Stomach smooth muscle (tissue), 2 donors: Measurements from ENCODE around the gene GBA2.

Experiments used
- H3K27ac ChIP-seq: one replicate; pipeline ENCODE4 v1.7.0; 2013; ENCODE audit warnings: mild to moderate bottlenecking, low read length, inconsistent platforms
- H3K27me3 ChIP-seq, 2 donors: one replicate each; pipeline ENCODE4 v1.7.0; 2013; ENCODE audit warnings: low read length in 2 of 2; ENCODE audit not compliant: insufficient read depth in 2 of 2, control insufficient read depth in 1 of 2
- H3K36me3 ChIP-seq, 2 donors: one replicate each; pipeline ENCODE4 v1.7.0; 2013; ENCODE audit warnings: low read length in 2 of 2; ENCODE audit not compliant: control insufficient read depth in 2 of 2, insufficient read depth in 2 of 2
- H3K4me1 ChIP-seq: one replicate; pipeline ENCODE4 v1.7.0; 2013; ENCODE audit warnings: low read length; ENCODE audit not compliant: control insufficient read depth, insufficient read depth
- H3K4me3 ChIP-seq, 2 donors: one replicate each; pipeline ENCODE4 v1.7.0; 2013; ENCODE audit warnings: low read length in 2 of 2
- H3K9ac ChIP-seq, 2 donors: one replicate each; pipeline ENCODE4 v1.7.0; 2013; ENCODE audit warnings: low read length in 2 of 2, mild to moderate bottlenecking in 1 of 2
- H3K9me3 ChIP-seq, 2 donors: one replicate each; pipeline ENCODE4 v1.7.0; 2013; ENCODE audit warnings: low read length in 2 of 2; ENCODE audit not compliant: control insufficient read depth in 2 of 2
- donor health status: healthy.
- donor health status: Pancreatic carcinoma.

The GBA2 gene

DNA sequence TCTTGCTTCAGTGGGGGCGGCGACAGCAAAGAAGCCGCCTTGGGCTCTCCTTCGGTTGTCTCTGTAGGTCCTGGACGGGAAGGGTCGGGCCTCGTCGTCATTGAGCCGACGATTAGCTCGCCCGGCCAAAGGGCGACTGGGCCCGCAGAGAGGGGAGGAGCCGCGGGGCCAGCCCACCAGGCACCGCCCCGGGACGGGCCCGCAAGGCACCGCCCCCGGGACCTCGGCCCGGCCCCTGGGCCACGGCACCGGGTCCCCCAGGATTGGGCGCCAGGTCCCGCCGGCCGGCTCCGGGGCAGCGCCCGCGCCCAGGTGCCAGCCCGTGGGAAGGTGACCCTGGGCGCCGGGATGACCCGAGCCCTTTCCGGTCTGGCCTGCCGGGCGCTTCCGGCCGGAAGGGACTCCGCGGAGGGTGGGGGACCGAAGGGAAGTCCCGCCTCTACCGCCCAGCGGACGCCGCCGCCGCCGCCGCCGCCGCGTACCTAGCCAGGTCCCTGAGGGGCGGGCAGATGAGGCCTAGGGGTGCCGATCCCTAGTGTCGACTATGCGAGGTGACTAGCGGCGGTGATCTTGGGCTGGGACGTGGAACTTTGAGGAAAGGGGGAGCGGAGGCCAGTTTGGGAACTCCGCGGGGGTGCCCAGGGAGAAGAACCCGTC lies at the start of gene GBA2, which contains the start of gene RGP1:
TSS of gene GBA2 (minus strand) at position 371 of the 657 bp plus-strand sequence. CDS start 524 bp downstream, outside the sequence.
TSS of gene RGP1 (plus strand) at position 430 of the 657 bp plus-strand sequence. CDS start 469 bp downstream, outside the sequence.
- peaks cover 40 to 42% of the 10 kb centered on the region in 2 donors for H3K36me3 ChIP-seq
- H3K4me3 ChIP-seq = peak within 1 kb of the TSS; percentile 97 to 100
- peaks cover 39% of the 10 kb centered on the region for H3K4me1 ChIP-seq

DNA sequence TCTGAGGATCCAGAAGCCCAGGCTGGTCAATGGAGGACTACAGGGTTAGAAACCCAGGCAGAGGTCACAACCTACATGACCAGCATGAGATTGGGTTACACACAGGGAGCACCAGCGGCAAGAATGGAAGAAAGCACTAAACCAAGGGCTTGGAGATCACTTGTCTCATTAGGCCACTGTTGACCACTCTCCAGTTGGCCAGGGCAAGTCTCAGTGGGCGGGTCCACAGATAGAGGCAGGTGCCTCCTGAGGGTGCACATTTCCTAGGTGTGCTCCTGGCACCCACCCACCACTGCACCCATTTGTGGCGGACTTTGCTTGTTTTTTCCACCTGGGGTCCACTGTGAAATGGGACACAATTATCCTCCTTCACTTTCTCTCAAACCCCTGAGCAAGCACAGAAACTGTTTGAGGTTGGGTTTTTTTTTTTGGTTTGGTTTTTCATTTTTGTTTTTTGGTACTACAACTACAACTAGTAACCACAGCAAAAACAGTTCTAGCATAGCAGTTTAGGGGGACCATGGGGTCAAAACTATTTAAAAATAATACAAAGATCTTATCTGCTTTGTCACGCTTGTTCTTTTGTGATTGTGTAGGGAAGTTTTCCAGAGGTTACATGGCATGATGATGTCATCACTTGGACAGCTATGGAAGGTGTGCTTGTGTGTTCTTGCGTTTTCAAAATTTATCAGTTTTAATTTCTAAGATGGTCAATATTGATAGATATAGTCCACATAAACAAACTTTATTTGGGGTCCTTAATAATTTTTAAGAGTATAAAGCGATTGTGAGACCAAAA lies 48.5 kb upstream of the GBA2 start:
- H3K9me3 ChIP-seq = no peaks in the 10 kb centered on the region
- H3K4me3 ChIP-seq = no peak overlapping the region
- peaks cover 18 to 24% of the 10 kb centered on the region in 2 donors for H3K36me3 ChIP-seq
- no peak overlapping the region for H3K27ac ChIP-seq
- H3K27me3 ChIP-seq = no peaks in the 10 kb centered on the region
- H3K4me1 ChIP-seq = peaks cover 26% of the 10 kb centered on the region
- H3K9ac ChIP-seq = no peak overlapping the region

More for the DNA sequence above, at the start of gene GBA2, which contains the start of gene RGP1:
- no peaks in the 10 kb centered on the region for H3K9me3 ChIP-seq
- no peaks in the 10 kb centered on the region for H3K27me3 ChIP-seq
- peak within 1 kb of the TSS; percentile 82 for H3K27ac ChIP-seq
- peak within 1 kb of the TSS; percentile 93 to 96 for H3K9ac ChIP-seq

DNA sequence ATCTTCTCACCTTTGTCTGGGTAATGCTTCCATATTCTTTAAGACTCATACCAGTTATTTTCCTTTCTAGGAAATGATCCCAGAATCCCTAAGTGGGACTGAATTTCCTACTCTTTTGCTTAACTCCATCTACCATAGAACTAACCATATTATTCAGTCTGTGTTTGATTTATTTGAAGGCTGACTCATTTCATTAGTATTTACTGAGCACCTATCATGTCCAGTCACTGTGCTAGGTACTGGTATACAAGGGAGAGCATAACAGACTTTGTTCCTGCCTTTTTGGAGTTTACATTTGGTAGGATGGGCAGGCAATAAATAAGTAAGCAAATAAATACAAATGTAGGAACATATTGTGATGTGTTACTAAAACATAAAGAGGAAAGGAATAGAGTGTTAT lies 46.7 kb upstream of the GBA2 start:
- no peaks in the 10 kb centered on the region for H3K9me3 ChIP-seq
- no peak overlapping the region for H3K9ac ChIP-seq
- H3K27me3 ChIP-seq = no peaks in the 10 kb centered on the region
- H3K4me1 ChIP-seq = peaks cover 36% of the 10 kb centered on the region
- no peak overlapping the region for H3K4me3 ChIP-seq
- H3K36me3 ChIP-seq = peaks cover 5 to 11% of the 10 kb centered on the region in 2 donors
- H3K27ac ChIP-seq = no peak overlapping the region

DNA sequence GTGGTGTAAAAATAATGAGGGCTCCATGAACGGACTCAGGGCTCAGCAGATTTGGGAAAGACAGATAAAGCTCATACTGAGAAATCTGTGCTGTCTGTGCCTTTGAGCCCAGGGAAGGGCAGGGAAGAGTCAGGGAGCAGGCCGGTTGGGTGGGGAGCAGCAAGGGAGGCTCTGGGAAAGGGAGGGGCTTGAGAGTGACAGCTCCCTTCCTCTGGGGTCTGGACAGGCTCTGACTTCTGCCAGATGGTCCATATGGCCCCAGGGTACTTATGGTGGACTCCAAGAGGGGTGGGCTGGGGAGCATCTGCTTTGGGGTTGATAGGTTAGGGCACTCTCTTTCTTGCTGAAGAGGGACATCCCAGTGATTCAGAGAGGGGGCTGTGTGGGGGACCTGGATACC lies 44.4 kb upstream of the GBA2 start:
- Histone ChIP-seq H3K9ac (peak overlapping the region; percentile 16 to 55), H3K27ac (peak overlapping the region; percentile 37)

DNA sequence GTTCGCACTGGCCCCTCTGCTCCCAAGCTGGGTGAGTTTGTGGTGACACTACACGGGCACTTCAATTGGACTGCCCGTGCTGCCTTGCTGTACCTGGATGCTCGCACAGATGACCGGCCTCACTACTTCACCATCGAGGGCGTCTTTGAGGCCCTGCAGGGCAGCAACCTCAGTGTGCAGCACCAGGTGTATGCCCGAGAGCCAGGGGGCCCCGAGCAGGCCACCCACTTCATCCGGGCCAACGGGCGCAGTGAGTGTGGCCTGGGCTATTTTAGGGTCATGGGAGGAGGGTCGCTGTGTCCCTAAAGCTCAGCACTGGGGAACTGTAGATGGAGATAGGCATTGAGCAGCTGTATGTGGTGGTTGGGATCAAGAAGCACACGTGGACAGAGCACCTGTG lies 43.8 kb upstream of the GBA2 start:
- H3K9me3 ChIP-seq = no peaks in the 10 kb centered on the region
- peak overlapping the region; percentile 3 to 78 for H3K4me3 ChIP-seq
- no peaks in the 10 kb centered on the region for H3K27me3 ChIP-seq
- no peak overlapping the region for H3K27ac ChIP-seq
- no peaks in the 10 kb centered on the region for H3K36me3 ChIP-seq
- H3K9ac ChIP-seq = peak overlapping the region in 1 of 2 donors; percentile 16
- H3K4me1 ChIP-seq = peaks cover 40% of the 10 kb centered on the region

More for the DNA sequence above, 44.4 kb upstream of the GBA2 start:
- H3K36me3 ChIP-seq = no peaks in the 10 kb centered on the region
- no peaks in the 10 kb centered on the region for H3K27me3 ChIP-seq
- peaks cover 40% of the 10 kb centered on the region for H3K4me1 ChIP-seq
- peak overlapping the region in 1 of 2 donors; percentile 78 for H3K4me3 ChIP-seq
- H3K9me3 ChIP-seq = no peaks in the 10 kb centered on the region

DNA sequence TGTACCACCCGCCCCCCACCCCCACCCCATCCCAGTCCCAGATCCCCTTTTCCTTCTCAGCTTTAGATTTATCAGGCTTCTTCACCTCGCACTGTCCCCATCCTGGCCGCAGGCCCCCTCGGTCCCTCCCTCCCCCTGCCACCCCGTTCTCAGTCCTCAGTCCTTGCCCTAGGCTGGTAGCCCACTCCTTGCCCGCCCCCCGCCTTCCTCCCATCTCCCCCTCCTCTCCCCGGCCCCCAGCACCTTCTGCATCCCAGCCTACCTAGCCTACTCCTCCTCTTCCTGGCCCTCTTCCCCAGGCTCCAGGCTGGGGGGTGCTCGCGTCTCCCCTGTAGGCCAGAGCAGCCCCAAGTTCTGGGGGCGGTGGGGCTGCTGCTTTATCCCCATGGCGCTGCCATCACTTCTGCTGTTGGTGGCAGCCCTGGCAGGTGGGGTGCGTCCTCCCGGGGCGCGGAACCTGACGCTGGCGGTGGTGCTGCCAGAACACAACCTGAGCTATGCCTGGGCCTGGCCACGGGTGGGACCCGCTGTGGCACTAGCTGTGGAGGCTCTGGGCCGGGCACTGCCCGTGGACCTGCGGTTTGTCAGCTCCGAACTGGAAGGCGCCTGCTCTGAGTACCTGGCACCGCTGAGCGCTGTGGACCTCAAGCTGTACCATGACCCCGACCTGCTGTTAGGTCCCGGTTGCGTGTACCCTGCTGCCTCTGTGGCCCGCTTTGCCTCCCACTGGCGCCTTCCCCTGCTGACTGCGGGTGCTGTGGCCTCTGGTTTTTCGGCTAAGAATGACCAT lies 43.2 kb upstream of the GBA2 start:
- H3K27me3 ChIP-seq = no peaks in the 10 kb centered on the region
- H3K27ac ChIP-seq = no peak overlapping the region
- H3K9ac ChIP-seq = peak overlapping the region; percentile 21 to 29
- H3K9me3 ChIP-seq = no peaks in the 10 kb centered on the region
- peak overlapping the region; percentile 62 to 78 for H3K4me3 ChIP-seq
- peaks cover 0 to 2% of the 10 kb centered on the region in 2 donors for H3K36me3 ChIP-seq
- peaks cover 40% of the 10 kb centered on the region for H3K4me1 ChIP-seq

DNA sequence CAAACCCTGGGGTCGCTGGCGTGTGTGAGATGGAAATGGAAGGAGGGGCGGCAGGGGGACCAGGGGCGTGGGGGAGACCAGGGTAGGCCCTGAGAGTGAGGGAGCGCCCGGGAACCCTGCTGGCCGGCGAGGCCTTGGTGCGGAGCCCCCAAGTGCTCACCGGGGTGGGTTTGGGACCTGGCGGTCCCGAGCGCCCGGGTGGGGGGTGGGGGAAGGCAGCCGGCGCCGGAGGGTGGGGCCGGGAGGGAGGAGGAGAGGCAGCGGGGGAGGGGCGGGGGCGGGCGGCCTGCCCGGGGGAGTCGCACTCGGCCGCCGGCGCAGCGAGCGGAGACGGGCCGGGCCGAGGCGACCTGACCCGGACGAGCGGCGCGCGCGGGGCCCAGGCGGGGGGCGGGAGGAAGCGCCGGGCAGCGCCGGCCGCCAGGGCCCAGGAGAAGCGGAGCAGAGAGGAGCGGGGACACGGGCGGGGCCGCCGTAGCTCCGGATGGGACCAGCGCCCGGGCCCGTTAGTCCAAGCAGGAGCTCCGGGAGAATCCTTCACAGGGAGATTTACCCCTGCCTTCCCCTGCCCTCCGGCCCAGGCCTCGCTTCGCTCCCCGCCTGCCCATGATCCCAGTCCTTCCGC lies 42.4 kb upstream of the GBA2 start, which contains the start of gene NPR2:
TSS of gene NPR2 (plus strand) at position 295 of the 625 bp plus-strand sequence. CDS start 818 bp downstream, outside the sequence.
- Histone ChIP-seq H3K9me3 (no peaks in the 10 kb centered on the region), H3K4me3 (peak within 1 kb of the TSS; percentile 62 to 78), H3K27ac (peak within 1 kb of the TSS; percentile 77), H3K27me3 (no peaks in the 10 kb centered on the region), H3K4me1 (peaks cover 40% of the 10 kb centered on the region), H3K9ac (peak within 1 kb of the TSS; percentile 65 to 89), H3K36me3 (peaks cover 0 to 2% of the 10 kb centered on the region in 2 donors)

DNA sequence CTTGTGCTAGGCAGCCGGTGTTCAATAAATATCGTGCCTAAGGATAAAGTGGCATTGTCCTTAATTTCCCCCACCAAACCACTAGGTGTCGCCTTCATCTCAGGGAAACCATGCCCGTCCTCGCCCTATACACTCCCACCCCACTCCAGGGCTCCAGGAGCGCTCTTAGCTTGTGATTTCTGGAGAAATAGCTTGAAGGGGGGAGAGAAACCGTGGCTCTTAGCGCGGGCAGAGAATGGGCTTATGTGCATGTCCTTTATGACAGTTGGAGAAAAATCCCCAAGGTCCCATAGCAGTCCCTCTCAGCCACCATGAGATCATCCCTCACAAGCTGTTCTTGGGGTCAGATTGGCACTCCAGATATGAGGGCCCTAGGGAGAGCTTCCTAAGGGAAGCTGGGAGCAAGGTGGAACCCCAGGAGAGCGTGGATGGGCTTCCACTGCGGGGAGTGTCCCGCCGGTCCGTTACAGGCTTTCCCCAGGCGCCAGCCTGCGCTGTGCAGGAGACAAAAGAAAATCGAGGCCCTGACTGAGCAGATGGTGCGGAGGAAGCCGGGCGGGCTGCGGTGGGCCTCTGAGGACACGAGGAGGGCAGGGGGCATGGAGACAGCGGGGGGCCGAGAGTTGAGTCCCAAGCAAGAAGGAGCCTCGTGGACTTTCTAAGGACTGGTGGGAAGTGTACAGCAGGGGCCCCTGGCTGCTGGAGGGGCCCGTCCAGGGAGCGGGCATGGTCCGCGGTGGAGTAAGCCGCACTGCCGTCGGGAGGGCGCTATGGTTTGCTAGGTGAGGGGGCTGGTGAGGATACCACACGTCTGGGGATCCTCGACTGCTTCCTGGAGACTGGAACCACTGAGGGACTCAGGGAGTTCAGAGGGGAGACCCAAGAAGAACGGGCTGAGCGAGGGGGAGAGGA lies 41.6 kb upstream of the GBA2 start:
- no peaks in the 10 kb centered on the region for H3K27me3 ChIP-seq
- H3K27ac ChIP-seq = peak overlapping the region; percentile 77
- no peaks in the 10 kb centered on the region for H3K9me3 ChIP-seq
- H3K4me1 ChIP-seq = peaks cover 40% of the 10 kb centered on the region
- H3K36me3 ChIP-seq = peaks cover 0 to 2% of the 10 kb centered on the region in 2 donors
- peak overlapping the region; percentile 29 to 52 for H3K4me3 ChIP-seq
- peak overlapping the region; percentile 28 to 51 for H3K9ac ChIP-seq

DNA sequence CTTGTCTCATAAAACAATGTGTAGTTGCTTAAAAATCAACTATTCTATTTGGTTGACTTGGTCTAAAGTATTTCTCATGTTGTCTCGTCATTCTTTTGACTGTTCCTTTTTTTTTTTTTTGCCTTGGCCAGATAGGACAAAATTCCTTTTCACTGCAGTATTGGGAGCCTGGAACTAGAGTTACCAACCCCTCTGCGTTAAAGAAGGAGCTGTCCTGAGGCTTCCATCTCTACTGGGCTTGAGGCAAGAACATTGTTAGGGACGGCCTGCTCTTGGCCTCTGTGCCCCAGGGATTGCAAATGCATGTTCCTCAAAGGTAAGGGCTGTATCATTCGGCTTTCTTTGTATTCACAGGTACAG lies 41.0 kb upstream of the GBA2 start:
- H3K9me3 ChIP-seq = no peaks in the 10 kb centered on the region
- H3K36me3 ChIP-seq = peaks cover 0 to 2% of the 10 kb centered on the region in 2 donors
- peak overlapping the region; percentile 77 for H3K27ac ChIP-seq
- H3K4me1 ChIP-seq = peaks cover 39% of the 10 kb centered on the region
- no peaks in the 10 kb centered on the region for H3K27me3 ChIP-seq
- no peak overlapping the region for H3K4me3 ChIP-seq
- no peak overlapping the region for H3K9ac ChIP-seq
